GM19397 (cell line): ENCODE measurements around the gene LRFN5.
"Not testable (repeated sequence)": the region's sequence is repeated elsewhere in the genome, so short reads cannot be mapped to it uniquely, and the experiment has no call there.

Experiments
- ATAC-seq: cut with Tn5 transposase; IDR thresholded peaks from one replicate; pipeline ENCODE4 v1.9.1; 2021; ENCODE audit warnings: mild to moderate bottlenecking, moderate library complexity; ENCODE audit not compliant: unreplicated experiment

LRFN5 gene

DNA sequence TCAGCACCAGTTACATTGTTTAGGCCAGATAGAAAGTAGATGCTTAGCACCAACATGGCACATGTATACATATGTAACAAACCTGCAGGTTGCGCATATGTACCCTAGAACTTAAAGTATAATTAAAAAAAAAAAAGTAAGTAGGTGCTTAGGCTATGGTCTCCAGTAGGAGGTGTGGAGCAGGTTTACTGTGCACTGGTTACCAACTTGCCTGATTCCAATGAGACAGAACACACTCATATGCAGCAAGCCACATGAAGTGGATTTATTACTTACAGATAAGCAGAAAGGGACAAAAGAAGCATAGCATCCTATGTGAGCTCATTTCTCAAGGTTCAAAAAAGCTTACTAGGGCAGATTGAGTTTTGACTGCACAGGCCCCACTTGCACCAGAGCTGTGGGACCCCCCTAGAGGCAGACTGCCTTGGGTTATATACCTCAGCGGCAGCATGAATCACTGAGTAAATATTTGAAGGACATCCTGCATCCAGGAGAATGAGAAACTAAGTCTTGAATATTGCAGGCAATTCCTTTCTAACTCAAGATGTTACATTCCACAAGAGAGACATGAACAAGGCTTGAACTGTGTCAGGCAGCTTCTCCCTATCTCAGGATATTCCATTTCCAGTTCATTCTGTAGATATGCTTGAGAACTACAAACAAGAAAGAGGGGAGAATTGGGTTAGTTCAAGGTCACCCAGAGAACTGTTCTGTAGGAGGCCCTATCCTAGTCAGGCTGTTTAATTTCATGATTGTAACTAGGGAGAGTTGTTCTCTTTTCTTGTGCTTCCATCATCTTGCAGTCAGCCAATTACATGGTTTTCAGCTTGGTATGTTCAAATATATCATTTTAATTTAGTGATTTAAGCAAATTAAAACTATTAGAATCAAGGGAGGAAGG lies 30.1 kb downstream of the LRFN5 start:
- no peak for ATAC-seq

DNA sequence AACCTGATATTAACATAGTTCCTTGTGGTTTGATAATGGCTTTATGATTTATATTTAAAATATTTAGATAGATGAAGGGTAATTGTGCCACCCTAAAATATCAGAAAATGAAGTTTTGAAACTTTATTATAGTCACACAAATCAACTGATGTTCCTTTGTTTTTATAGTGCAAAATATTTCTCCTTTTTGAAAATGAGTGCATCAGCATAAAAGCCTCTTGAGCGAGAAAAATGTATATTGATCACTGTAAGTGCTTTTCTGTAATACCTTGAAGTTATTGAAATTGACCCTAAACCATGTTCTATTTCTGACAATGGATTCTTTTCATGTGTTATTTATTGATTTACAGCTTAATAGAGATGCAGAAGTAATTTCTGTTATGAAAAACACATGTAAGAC lies 35.0 kb downstream of the LRFN5 start:
- no peak for ATAC-seq

DNA sequence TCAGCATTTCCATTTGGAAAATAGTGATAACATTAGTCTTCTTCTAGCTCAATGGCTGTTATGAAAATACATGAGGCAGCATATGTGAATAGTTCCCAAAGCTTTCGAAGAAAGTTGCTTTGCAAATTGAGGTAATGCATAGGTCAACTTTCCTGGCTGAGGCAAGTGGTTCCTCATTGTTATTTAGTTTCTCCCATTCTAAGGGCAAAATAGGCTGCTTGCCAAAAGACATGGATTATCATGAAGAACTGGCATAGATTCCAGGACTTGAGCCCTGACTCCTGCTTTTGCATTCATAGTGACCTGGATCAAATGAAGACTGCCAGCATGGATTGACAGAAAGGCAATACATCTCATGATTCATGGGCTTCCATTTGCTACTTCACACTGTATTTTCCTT lies 35.7 kb downstream of the LRFN5 start:
- no peak for ATAC-seq

DNA sequence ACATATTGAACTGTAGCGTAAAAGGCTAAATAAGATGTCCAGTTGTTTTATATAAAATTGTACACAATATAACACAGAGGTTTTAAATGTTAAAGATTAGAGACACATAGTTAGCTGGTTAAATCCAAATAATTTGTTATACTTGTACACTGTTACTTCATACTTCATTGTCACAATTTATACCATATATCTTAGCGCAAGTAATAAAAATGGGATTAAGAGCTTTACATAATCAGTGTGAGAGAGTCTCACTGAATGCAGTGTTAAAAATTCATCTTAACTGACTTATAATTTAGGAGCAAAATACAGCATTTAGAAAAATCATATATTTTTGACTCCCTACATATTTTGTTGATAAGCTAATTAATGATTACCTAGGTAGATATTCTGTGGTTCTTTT lies 36.1 kb downstream of the LRFN5 start:
- ATAC-seq, result no peak

DNA sequence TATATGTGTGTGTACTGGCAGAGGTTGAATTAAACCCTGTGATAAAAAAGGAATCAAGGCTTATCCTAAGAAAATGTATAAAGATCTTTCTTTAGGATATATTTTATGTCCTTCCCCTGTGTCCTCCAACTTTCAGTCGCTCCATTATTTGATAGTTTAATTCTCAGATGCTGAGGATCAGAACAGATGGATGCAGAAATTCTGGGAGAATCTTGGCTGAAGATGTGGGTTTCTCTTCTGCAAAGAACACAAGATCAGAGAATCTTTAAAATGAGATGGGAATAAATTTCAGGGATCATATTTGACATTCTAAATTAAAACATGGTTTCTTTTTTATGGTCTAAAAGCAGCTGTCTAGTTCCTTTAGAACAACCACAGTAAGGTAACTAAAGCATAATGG lies 37.9 kb downstream of the LRFN5 start:
- no peak for ATAC-seq

DNA sequence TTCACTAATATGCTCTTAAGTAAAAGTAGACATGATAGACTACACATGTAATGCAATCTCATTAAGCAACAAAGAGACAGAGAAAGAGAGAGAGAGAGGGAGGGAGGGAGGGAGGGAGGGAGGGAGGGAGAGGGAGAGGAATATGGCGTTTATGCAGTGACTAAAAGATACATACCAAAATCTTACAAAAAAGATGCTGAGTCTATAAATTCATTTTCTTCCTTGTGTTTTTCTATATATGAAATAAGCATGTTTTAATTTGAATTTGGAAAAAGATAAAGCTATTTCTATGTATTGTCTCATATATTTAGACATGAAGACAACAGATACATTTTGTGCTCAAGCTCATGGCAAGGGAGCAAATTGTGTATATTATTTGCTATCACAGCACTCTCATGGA lies 44.1 kb downstream of the LRFN5 start:
- ATAC-seq, result no peak

DNA sequence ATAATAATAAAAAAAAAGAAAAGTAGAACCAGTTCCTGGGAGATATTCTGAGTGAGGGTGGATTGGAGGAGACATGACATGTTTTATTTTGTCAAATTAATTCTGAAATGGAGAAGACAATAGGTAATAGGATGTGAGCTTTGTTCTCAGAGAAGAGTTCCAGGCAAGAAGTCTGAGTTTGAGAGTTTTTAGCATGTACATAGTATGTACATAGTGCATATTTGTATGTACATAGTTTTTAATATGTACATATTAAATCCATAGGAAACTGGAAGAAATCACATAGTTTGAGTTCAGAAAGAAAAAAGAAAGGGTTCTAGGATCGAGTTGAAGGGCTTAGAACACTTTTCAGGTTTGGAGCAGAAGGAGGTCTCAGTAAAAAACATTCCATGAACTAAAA lies 47.5 kb downstream of the LRFN5 start:
- no peak for ATAC-seq

DNA sequence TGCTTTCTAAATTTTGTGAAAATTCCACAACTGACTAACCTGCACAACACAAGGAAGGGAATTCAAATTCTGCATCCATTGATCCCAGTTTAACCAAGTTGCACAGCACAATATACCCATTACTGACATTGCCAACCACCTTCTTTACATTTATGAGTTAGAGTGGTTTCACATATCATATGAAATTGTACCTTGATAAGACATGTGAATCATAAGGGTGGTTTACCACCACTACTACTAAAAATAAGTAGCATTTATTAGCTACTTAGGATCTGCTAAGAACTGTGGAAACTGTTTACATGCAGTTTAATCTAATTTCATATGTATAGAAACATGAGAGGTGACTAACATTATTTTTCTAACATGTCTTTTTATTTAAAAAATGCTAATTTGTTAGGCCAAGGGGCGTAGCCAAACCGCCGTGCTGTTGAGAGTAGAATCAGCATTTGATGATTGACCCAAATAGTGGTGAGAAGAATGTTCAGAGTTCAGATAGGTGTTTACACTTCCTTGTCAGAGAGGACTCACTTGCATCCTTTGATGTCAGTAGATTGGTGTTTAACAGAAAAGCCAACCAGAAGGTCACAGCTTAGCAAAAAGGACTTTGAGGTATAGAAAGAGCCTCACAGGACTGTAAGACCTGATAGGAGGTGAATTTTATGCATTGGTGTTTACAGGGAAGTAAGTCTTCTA lies 56.2 kb downstream of the LRFN5 start:
- ATAC-seq, result no peak

DNA sequence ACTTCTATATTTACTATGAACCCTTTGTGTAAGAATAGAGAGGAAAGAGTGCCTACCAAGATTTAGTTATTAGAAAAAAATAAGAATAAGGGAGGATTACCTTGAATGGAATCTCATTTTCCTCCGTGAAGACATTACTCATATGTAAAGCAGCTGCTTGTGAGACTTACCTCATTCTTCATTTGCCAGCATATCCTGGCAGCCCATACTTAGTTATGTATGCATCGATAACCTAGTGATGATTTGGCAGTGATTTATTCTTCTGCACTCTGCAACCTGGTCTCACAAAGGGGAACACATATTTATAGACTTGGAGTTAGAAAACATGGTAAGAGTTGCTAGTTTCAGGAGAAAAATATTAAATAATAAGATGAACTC lies 56.8 kb downstream of the LRFN5 start:
- ATAC-seq, result no peak

DNA sequence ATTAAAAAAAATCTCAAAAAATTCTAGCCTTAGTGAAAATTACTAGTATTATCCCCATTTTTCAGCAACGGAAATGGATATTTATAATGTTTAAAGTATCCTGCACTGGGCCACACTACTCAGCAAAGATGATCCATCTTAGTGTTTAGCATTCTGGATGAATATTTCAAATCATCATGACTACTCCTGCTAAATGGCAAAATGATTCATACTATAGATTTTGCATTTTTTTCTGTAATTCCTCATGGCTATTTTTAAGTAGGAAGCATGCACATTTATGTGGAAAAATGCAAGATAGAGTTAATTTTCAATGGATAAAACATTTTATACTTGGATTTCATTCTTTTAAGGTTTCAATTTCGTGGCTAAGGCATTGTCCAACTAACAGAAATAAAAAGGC lies 59.6 kb downstream of the LRFN5 start:
- no peak for ATAC-seq

DNA sequence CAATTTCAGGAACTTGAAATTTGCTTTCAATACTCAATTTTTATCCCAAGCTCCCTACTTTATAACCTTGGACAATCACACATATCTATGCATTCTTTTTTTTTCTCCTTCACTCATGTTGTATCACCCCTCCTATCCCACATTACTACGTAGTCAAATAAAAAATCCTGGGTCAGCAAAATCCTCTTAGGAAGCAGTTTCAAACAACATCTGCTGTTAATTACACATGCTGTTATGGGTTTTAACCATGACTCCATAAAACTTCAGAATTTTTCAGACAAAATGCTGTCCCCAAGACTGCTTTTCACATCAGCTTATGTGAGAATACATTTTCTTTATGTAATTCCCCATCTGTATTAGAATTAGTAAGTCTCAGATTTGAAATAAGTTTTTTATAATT lies 61.7 kb downstream of the LRFN5 start:
- ATAC-seq, result no peak

DNA sequence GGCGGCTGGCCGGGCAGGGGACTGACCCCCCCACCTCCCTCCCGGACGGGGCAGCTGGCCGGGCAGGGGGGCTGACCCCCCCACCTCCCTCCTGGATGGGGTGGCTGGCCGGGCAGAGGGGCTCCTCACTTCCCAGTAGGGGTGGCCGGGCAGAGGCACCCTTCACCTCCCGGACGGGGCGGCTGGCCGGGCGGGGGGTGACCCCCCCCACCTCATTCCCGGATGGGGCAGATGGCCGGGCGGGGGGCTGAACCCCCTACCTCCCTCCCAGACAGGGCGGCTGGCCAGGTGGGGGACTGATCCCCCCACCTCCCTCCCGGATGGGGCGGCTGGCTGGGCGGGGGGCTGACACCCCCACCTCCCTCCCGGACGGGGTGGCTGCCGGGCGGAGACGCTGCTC lies 66.9 kb downstream of the LRFN5 start:
- ATAC-seq, result not testable (repeated sequence)

DNA sequence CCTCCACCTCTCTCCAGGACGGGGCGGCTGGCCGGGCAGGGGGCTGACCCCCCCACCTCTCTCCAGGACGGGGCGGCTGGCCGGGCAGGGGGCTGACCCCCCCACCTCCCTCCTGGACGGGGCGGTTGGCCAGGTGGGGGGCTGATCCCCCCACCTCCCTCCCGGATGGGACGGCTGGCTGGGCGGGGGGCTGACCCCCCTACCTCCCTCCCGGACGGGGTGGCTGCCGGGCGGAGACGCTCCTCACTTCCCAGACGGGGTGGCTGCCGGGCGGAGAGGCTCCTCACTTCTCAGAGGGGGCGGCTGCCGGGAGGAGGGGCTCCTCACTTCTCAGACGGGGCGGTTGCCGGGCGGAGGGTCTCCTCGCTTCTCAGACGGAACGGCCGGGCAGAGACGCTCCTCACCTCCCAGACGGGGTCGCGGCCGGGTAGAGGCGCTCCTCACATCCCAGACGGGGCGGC lies 67.9 kb downstream of the LRFN5 start:
- ATAC-seq, result not testable (repeated sequence)

DNA sequence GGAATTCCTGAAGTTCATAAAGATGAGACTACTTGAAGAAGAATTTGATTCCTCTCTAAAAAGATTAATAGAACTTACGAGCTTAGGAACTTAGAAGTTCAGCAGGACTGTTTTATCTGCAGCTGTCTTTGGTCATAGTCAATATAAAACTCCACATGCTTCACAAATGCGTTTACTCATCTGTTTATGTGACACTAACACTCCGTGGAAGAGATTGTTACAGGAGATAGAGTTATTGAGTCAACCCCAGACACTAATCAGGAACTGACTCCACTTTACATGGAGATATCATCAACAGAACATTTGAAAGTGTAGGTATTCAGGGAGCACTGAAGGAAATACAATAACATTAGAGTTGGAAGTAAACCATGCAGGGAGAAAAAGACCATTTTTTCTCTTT lies 92.8 kb downstream of the LRFN5 start:
- no peak for ATAC-seq

DNA sequence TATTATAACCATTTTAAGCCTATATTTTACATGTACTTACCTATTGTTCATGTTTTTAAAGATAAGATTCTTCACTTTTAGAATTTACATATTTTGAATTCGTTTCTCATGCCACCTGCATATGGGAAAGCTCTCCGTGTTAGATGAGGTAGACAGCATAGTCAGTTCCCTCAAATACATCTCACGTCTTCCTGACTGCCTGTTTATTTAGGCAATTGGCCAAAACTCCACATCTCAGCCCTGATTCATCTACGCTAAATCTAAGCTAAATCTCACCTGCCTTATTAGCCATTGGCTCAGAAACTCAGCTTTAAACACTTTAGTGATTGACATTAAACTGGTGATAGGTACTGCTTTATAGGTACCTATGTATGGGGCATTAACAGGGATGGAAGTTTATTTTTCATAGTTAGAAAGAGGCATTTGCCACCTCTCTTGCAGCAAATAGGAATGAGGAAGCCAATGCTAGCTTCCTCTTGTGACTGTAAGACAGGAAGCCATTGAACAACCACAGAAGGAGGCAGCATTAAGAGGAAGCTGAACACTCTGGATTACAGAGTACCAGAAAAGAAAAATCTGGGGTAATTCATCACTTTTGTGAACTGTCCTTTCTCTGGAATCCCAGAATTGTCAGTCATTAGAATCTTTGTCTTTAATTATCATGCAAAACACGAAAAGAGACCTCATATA lies 111.9 kb downstream of the LRFN5 start:
- ATAC-seq, result no peak

DNA sequence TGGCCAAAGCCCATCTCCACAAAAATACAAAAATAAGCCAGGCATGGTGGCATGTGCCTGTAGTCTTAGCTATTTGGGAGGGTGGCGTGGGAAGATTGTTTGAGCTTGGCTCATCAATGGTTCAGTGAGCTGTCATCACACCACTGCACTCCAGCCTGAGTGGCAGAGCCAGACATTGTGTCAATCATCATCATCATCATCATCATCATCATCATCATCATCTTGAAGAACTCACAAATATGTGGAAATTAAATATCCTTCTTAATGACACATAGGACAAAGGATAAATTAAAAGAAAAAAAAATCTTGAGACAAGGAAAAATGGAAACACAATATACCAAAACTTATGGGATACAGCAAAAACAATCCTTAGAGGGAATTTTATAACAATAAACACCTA lies 132.5 kb downstream of the LRFN5 start:
- no peak for ATAC-seq

DNA sequence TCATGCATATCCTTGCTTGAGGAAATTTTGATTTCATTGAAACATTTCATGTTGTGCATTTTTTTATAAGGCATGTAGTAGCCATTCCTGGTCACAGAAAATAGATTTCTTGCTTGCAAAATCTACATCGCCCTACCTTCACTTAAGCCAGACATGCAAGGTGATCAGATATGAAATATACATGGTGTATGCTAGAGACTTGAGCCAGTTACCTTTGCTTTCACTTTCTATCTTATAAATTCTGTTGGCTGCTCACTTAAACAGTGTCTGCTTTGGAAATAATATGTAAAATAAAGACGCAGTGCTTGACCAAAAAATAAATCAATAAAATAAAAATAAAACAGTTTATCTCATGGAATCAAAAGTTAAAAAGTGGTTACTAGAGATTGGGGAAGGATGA lies 136.5 kb downstream of the LRFN5 start:
- no peak for ATAC-seq

DNA sequence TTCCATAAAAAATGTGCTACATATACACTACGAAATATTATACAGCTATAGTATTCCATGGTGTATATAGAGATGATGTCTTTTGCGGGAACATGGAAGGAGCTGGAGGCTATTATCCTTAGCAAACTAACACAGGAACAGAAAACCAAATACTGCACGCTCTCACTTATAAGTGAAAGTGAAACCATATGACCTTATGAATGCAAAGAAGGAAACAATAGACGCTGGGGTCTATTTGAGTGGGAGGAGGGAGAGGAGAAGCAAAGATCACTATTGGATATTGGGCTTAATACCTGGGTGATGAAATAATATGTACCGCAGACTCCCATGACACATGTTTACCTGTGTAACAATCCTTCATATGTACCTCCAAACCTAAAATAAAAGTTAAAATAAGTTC lies 142.8 kb downstream of the LRFN5 start:
- ATAC-seq, result peak; percentile 96

DNA sequence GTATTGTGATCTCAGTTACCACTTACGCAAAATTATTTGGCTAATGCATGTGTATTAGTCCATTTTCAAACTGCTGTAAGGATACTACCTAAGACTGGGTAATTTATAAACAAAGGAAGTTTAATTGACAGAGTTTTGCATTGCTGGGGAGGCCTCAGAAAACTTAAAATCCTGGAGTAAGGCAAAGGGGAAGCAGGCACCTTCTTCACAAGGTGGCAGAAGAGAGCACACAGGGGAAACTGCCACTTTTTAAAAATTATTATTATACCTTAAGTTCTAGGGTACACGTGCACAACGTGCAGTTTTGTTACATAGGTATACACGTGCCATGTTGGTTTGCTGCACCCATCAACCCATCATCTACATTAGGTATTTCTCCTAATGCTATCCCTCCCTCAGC lies 143.9 kb downstream of the LRFN5 start:
- ATAC-seq, result not testable (repeated sequence)

DNA sequence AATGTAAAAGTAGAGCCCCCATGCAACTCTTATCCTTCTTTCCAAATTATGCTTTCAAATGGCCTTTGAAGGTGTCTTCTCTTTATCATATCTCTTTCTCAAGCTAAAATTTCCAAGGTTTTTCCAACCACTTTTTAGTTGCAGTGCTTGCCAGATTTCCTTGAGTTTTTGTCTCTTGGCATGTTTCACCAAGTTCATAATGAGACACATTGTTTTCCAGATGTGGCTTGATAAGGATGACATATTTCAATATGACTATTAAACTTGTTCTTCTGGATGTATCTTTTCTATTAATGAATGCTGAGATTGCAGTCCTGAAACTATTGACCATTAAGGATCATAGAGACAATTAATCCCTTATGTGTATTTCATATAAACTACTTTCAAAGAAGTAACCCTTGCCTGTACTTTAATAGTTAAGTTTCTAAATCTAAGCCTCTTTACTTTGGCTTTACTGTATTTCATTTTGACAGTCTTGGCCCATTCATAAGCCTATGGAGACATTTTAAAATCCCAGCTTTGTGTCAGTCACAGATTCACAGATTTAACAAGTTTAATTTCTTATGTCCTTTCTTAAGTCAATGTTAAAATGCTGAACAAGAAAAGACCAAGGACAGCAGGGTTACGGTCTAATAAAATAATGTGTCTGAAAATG lies 151.5 kb downstream of the LRFN5 start:
- ATAC-seq, result no peak

DNA sequence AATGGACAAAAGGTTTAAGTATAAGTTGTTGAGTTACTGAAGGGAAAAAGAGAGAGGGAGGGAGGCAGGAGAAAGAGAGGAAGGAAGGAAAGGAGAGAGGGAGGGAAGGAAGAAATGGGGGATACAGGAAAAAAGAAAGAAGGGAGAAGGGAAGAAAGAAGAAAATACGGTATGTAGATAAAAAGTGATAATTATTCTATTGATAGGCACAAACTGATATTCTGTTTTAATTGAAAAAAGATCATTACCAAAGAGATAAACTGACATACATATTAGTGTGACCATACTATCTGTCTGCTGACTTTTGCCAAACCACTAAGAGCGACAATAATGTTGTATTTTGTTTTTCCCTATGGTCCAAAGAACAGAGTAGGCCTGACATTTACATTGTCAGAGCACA lies 154.5 kb downstream of the LRFN5 start:
- ATAC-seq, result no peak
